Progenitor cell of endocrine pancreas (in vitro differentiated cells): ENCODE measurements around the gene DDRGK1. TPM values are rescaled to one million over a fixed set of nuclear protein-coding genes. Genes with fewer than 3 reads are reported as not detected.
"Not testable (repeated sequence)": the region's sequence is repeated elsewhere in the genome, so short reads cannot be mapped to it uniquely, and the experiment has no call there.

ENCODE experiments used
- DNase-seq: peaks from one replicate; pipeline ENCODE4 v3.0.0; 2021; ENCODE audit warnings: low spot score; ENCODE audit not compliant: unreplicated experiment
- H3K27ac Mint-ChIP-seq: 2 replicates; pipeline ENCODE4 v1.8.0; 2021; ENCODE audit warnings: mild to moderate bottlenecking, moderate library complexity, mixed read lengths
- H3K27me3 Mint-ChIP-seq: 2 replicates; pipeline ENCODE4 v1.8.0; 2021; ENCODE audit warnings: mixed read lengths
- H3K36me3 Mint-ChIP-seq: 2 replicates; pipeline ENCODE4 v1.8.0; 2022; ENCODE audit warnings: mixed read lengths; ENCODE audit not compliant: insufficient read depth
- H3K4me1 Mint-ChIP-seq: 2 replicates; pipeline ENCODE4 v1.8.0; 2021; ENCODE audit warnings: low read depth, mixed read lengths
- H3K4me3 Mint-ChIP-seq: 2 replicates; pipeline ENCODE4 v1.8.0; 2021; ENCODE audit warnings: low read depth, mild to moderate bottlenecking, moderate library complexity, mixed read lengths
- H3K9me3 Mint-ChIP-seq: 2 replicates; pipeline ENCODE4 v1.8.0; 2021; ENCODE audit warnings: low read depth, mixed read lengths
- total RNA-seq: library from RNA; stranded (reverse); gene quantifications from 2 replicates; pipeline ENCODE4 v1.2.1, GENCODE V29; 2021
- TF ChIP-seq, protein P1 (sequence below): fragments of 200-600 bp; sonication (generic); IDR thresholded peaks from one replicate; pipeline ENCODE4 v1.5.0; 2021; ENCODE audit warnings: antibody characterized with exemption, mild to moderate bottlenecking; ENCODE audit not compliant: unreplicated experiment

The DDRGK1 gene
- total RNA-seq, 1 donor from 2014 or later = 78.0 TPM

GRCh38 chr20:3193806-3194616 lies 10.5 kb downstream of the DDRGK1 start:
- H3K27me3 Mint-ChIP-seq = no peaks in the 10 kb centered on the region
- H3K27ac Mint-ChIP-seq = no peak overlapping the region
- DNase-seq = no peak
- H3K9me3 Mint-ChIP-seq = no peaks in the 10 kb centered on the region
- TF ChIP-seq, protein P1, sequence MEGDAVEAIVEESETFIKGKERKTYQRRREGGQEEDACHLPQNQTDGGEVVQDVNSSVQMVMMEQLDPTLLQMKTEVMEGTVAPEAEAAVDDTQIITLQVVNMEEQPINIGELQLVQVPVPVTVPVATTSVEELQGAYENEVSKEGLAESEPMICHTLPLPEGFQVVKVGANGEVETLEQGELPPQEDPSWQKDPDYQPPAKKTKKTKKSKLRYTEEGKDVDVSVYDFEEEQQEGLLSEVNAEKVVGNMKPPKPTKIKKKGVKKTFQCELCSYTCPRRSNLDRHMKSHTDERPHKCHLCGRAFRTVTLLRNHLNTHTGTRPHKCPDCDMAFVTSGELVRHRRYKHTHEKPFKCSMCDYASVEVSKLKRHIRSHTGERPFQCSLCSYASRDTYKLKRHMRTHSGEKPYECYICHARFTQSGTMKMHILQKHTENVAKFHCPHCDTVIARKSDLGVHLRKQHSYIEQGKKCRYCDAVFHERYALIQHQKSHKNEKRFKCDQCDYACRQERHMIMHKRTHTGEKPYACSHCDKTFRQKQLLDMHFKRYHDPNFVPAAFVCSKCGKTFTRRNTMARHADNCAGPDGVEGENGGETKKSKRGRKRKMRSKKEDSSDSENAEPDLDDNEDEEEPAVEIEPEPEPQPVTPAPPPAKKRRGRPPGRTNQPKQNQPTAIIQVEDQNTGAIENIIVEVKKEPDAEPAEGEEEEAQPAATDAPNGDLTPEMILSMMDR = no peak
- no peaks in the 10 kb centered on the region for H3K4me1 Mint-ChIP-seq
- peaks cover 29% of the 10 kb centered on the region for H3K36me3 Mint-ChIP-seq
- no peak overlapping the region for H3K4me3 Mint-ChIP-seq

GRCh38 chr20:3192226-3193015 lies 12.1 kb downstream of the DDRGK1 start:
- H3K27ac Mint-ChIP-seq = no peak overlapping the region
- peaks cover 25% of the 10 kb centered on the region for H3K36me3 Mint-ChIP-seq
- no peaks in the 10 kb centered on the region for H3K27me3 Mint-ChIP-seq

DNA sequence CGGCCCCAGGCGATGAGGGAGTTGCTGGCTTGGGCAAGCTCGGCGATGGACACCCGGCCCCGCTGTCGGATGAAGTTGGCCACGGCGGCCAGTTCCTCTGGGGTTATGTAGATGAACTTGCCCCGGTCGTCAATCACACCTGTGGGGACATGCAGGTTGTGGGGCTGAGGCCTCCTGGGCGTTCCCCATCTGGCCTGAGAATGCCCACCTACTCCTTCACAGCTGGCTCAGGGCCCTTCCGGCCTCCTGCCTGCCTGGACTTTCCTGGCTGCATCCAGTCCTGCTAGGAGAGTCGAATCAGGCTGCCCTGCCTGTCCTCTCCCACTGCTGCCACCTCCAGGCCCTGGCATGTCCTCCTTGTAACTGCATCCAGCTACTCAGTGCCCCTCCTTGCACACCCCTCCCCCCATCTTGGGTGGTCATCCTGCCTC lies 13.8 kb downstream of the DDRGK1 start:
- no peak for DNase-seq
- Mint-ChIP-seq H3K27me3 (no peaks in the 10 kb centered on the region), H3K4me3 (no peak overlapping the region), H3K36me3 (peaks cover 19% of the 10 kb centered on the region), H3K4me1 (no peaks in the 10 kb centered on the region), H3K27ac (no peak overlapping the region), H3K9me3 (no peaks in the 10 kb centered on the region)
- TF ChIP-seq, protein P1 = no peak

More at GRCh38 chr20:3192226-3193015, 12.1 kb downstream of the DDRGK1 start:
- no peak for DNase-seq
- Mint-ChIP-seq H3K4me3 (no peak overlapping the region), H3K4me1 (no peaks in the 10 kb centered on the region), H3K9me3 (no peaks in the 10 kb centered on the region)
- TF ChIP-seq, protein P1 = no peak

GRCh38 chr20:3189561-3190131 lies 14.8 kb downstream of the DDRGK1 start:
- H3K27me3 Mint-ChIP-seq = no peaks in the 10 kb centered on the region
- peaks cover 13% of the 10 kb centered on the region for H3K36me3 Mint-ChIP-seq
- H3K27ac Mint-ChIP-seq = peak overlapping the region; percentile 75
- TF ChIP-seq, protein P1 = no peak
- no peak for DNase-seq
- no peaks in the 10 kb centered on the region for H3K4me1 Mint-ChIP-seq
- no peaks in the 10 kb centered on the region for H3K9me3 Mint-ChIP-seq
- H3K4me3 Mint-ChIP-seq = no peak overlapping the region

- Mint-ChIP-seq H3K27ac (peak overlapping the region; percentile 75), H3K36me3 (peaks cover 13% of the 10 kb centered on the region), H3K27me3 (no peaks in the 10 kb centered on the region), H3K9me3 (no peaks in the 10 kb centered on the region), H3K4me3 (no peak overlapping the region), H3K4me1 (peaks cover 5% of the 10 kb centered on the region)
- TF ChIP-seq, protein P1 = no peak
- DNase-seq = no peak
Observed at GRCh38 chr20:3188823-3189413, 15.6 kb downstream of the DDRGK1 start.

GRCh38 chr20:3187861-3188260 lies 16.6 kb downstream of the DDRGK1 start:
- DNase-seq, H3K4me3 Mint-ChIP-seq: not testable (repeated sequence)

More at GRCh38 chr20:3187861-3188260, 16.6 kb downstream of the DDRGK1 start:
- peaks cover 12% of the 10 kb centered on the region for H3K36me3 Mint-ChIP-seq
- not testable (repeated sequence) for H3K4me1 Mint-ChIP-seq, H3K27me3 Mint-ChIP-seq, H3K27ac Mint-ChIP-seq, H3K9me3 Mint-ChIP-seq
